H1 (cell line): ENCODE data around the gene SSTR5. TPM values are rescaled to one million over a fixed set of nuclear protein-coding genes. Genes with fewer than 3 reads are reported as not detected.

Source experiments
- CTCF ChIA-PET: fragments of 300-600 bp; sonication (Branson Sonifier 250); formaldehyde crosslinking; loops from one replicate; lab custom pipeline; 2021; ENCODE audit not compliant: partially characterized antibody; lab: Charles Lee
- POLR2A ChIA-PET: fragments of 300-600 bp; sonication (Branson Sonifier 250); formaldehyde crosslinking; loops from one replicate; lab custom pipeline; 2021; ENCODE audit warnings: inconsistent platforms; ENCODE audit not compliant: partially characterized antibody; lab: Charles Lee
- DNase-seq, 2 experiments: peaks; one replicate each; pipeline versions ENCODE4 v3.0.0 to v3.0.0-alpha.2; 2010 to 2022; ENCODE audit warnings: low spot score in 2 of 2, low read depth in 1 of 2, mixed read lengths in 1 of 2
- FAIRE-seq: peaks from 2 replicates; lab custom pipeline; 2011; peaks lifted over from hg19 to GRCh38; lab: Jason Lieb, UNC
- H2AFZ ChIP-seq: 2 replicates; pipeline ENCODE4 v1.8.1; 2012; ENCODE audit warnings: low read length, inconsistent platforms
- H2AK5ac ChIP-seq: 2 replicates; pipeline ENCODE4 v1.6.1; 2013; ENCODE audit warnings: low read depth, low read length
- H2BK120ac ChIP-seq: replicated peaks from 2 replicates; pipeline ENCODE3; 2013; ENCODE audit warnings: low read depth, low read length, inconsistent platforms
- H2BK12ac ChIP-seq: 2 replicates; pipeline ENCODE4 v1.6.1; 2013; ENCODE audit warnings: low read depth, low read length
- H2BK15ac ChIP-seq: 2 replicates; pipeline ENCODE4 v1.6.1; 2013; ENCODE audit warnings: low read length
- H2BK20ac ChIP-seq: 2 replicates; pipeline ENCODE4 v1.6.1; 2013; ENCODE audit warnings: low read length
- H2BK5ac ChIP-seq: 2 replicates; pipeline ENCODE4 v1.6.1; 2013; ENCODE audit warnings: low read depth, low read length
- H3K14ac ChIP-seq: 2 replicates; pipeline ENCODE4 v1.6.1; 2013; ENCODE audit warnings: inconsistent platforms; ENCODE audit not compliant: insufficient read length
- H3K18ac ChIP-seq: 2 replicates; pipeline ENCODE4 v1.6.1; 2013; ENCODE audit warnings: low read length; ENCODE audit errors: extremely low read depth
- H3K23ac ChIP-seq: 2 replicates; pipeline ENCODE4 v1.6.1; 2013; ENCODE audit warnings: inconsistent platforms; ENCODE audit not compliant: insufficient read length
- H3K23me2 ChIP-seq: 2 replicates; pipeline ENCODE4 v1.6.1; 2013; ENCODE audit warnings: low read depth, low read length
- H3K27ac ChIP-seq: 2 replicates; pipeline ENCODE4 v1.6.1; 2011; ENCODE audit warnings: low read depth, low read length, inconsistent platforms
- H3K27me3 ChIP-seq, 4 experiments: replicated peaks in 1 of 4; 1 replicate in 1 of 4; 2 replicates in 3 of 4; pipeline versions ENCODE4 v1.6.1 to v1.8.1; 2011 to 2013; ENCODE audit warnings: low read length in 3 of 4, mild to moderate bottlenecking in 3 of 4, inconsistent platforms in 2 of 4, mixed read lengths in 2 of 4, moderate library complexity in 1 of 4; ENCODE audit not compliant: control insufficient read depth in 3 of 4, insufficient read depth in 3 of 4; ENCODE audit errors: extremely low read depth in 1 of 4
- H3K36me3 ChIP-seq, 4 experiments: 2 replicates each; pipeline versions ENCODE4 v1.6.1 to v1.8.1; 2011 to 2013; ENCODE audit warnings: mild to moderate bottlenecking in 4 of 4, low read length in 3 of 4, moderate library complexity in 2 of 4, control low read depth in 1 of 4, inconsistent platforms in 1 of 4; ENCODE audit not compliant: insufficient read depth in 4 of 4, control insufficient read depth in 2 of 4
- H3K4ac ChIP-seq: replicated peaks from 2 replicates; pipeline ENCODE3; 2013; ENCODE audit warnings: low read length, low read depth, mixed read lengths, inconsistent platforms; ENCODE audit not compliant: insufficient read length
- H3K4me1 ChIP-seq, 4 experiments: replicated peaks in 1 of 4; 1 replicate in 1 of 4; 2 replicates in 3 of 4; pipeline versions ENCODE4 v1.6.1 to v1.8.1; 2011 to 2013; ENCODE audit warnings: low read length in 3 of 4, inconsistent platforms in 2 of 4, mixed read lengths in 1 of 4; ENCODE audit not compliant: insufficient read depth in 4 of 4, control insufficient read depth in 3 of 4
- H3K4me2 ChIP-seq, 2 experiments: 2 replicates each; pipeline versions ENCODE4 v1.6.1 to v1.8.1; 2011 to 2013; ENCODE audit warnings: low read depth in 2 of 2, low read length in 2 of 2, control low read depth in 1 of 2, inconsistent platforms in 1 of 2, mild to moderate bottlenecking in 1 of 2; ENCODE audit not compliant: insufficient read depth in 1 of 2
- H3K4me3 ChIP-seq, 4 experiments: fragments of 200-600, 300-600 bp in 1 of 4; sonication (generic), shearing (Covaris generic), sonication (Bioruptor Twin) in 1 of 4; 2 replicates each; pipeline versions ENCODE4 v1.5.1 to v1.8.1; 2011 to 2016; ENCODE audit warnings: low read length in 4 of 4, low read depth in 3 of 4, control low read depth in 2 of 4, inconsistent platforms in 2 of 4, mild to moderate bottlenecking in 2 of 4, mixed read lengths in 1 of 4, moderate library complexity in 1 of 4; ENCODE audit not compliant: insufficient read depth in 2 of 4; ENCODE audit errors: extremely low read depth in 1 of 4
- H3K56ac ChIP-seq: replicated peaks from 2 replicates; pipeline ENCODE3; 2013; ENCODE audit warnings: low read depth, mild to moderate bottlenecking, mixed read lengths, low read length, inconsistent platforms; ENCODE audit not compliant: insufficient read length
- H3K79me1 ChIP-seq: 2 replicates; pipeline ENCODE4 v1.6.1; 2013; ENCODE audit warnings: low read depth, low read length, control low read depth
- H3K79me2 ChIP-seq, 2 experiments: 2 replicates each; pipeline versions ENCODE4 v1.6.1 to v1.8.1; 2012 to 2013; ENCODE audit warnings: low read length in 2 of 2, mild to moderate bottlenecking in 2 of 2, inconsistent platforms in 1 of 2; ENCODE audit not compliant: insufficient read depth in 2 of 2, control insufficient read depth in 1 of 2
- H3K9ac ChIP-seq, 4 experiments: replicated peaks in 1 of 4; 1 replicate in 1 of 4; 2 replicates in 3 of 4; pipeline versions ENCODE4 v1.6.1 to v1.8.1; 2011 to 2013; ENCODE audit warnings: low read depth in 3 of 4, low read length in 3 of 4, control low read depth in 2 of 4, mild to moderate bottlenecking in 2 of 4, moderate library complexity in 2 of 4, inconsistent platforms in 1 of 4; ENCODE audit errors: extremely low read depth in 1 of 4
- H3K9me3 ChIP-seq, 2 experiments: 2 replicates each; pipeline versions ENCODE4 v1.6.1 to v1.8.1; 2012 to 2013; ENCODE audit warnings: mild to moderate bottlenecking in 2 of 2, moderate library complexity in 2 of 2, control low read depth in 1 of 2, inconsistent platforms in 1 of 2, low read depth in 1 of 2, low read length in 1 of 2, mixed read lengths in 1 of 2; ENCODE audit not compliant: insufficient read depth in 2 of 2
- H4K20me1 ChIP-seq, 2 experiments: replicated peaks in 1 of 2; 2 replicates each; pipeline versions ENCODE3 to v1.8.1; 2011 to 2013; ENCODE audit warnings: inconsistent platforms in 2 of 2, low read length in 2 of 2, mild to moderate bottlenecking in 1 of 2; ENCODE audit not compliant: insufficient read depth in 2 of 2, control insufficient read depth in 1 of 2
- H4K5ac ChIP-seq: 2 replicates; pipeline ENCODE4 v1.6.1; 2013; ENCODE audit warnings: low read length, low read depth, mixed read lengths, inconsistent platforms; ENCODE audit not compliant: insufficient read length
- H4K8ac ChIP-seq: 2 replicates; pipeline ENCODE4 v1.8.0; 2013; ENCODE audit warnings: mild to moderate bottlenecking, moderate library complexity, low read length, inconsistent platforms; ENCODE audit not compliant: insufficient read depth; ENCODE audit errors: extremely low read depth
- H4K91ac ChIP-seq: replicated peaks from 2 replicates; pipeline ENCODE3; 2013; ENCODE audit warnings: low read length, mixed read lengths, inconsistent platforms; ENCODE audit not compliant: insufficient read length
- ATF3 ChIP-seq: IDR thresholded peaks from 2 replicates; pipeline ENCODE4 v1.6.1; 2011; ENCODE audit warnings: low read depth, mild to moderate bottlenecking, low read length; ENCODE audit not compliant: insufficient read depth
- BCL11A ChIP-seq, 2 experiments: IDR thresholded peaks; one replicate each; pipeline ENCODE4 v1.6.1; 2011; ENCODE audit warnings: low read depth in 2 of 2, low read length in 2 of 2, mild to moderate bottlenecking in 2 of 2
- BRCA1 ChIP-seq: IDR thresholded peaks from 2 replicates; pipeline ENCODE4 v1.6.1; 2012; ENCODE audit warnings: low read depth, low read length, improper control_type of control experiment
- E2F6 ChIP-seq: IDR thresholded peaks from 2 replicates; pipeline ENCODE4 v1.6.1; 2012; ENCODE audit warnings: inconsistent platforms
- KDM5A ChIP-seq: fragments of 200-600 bp; IDR thresholded peaks from 2 replicates; pipeline ENCODE4 v1.7.1; 2012; ENCODE audit warnings: mild to moderate bottlenecking, low read length, inconsistent platforms, mixed read lengths
- MAX ChIP-seq: IDR thresholded peaks from 2 replicates; pipeline ENCODE4 v1.6.1; 2012; ENCODE audit warnings: inconsistent platforms
- POLR2AphosphoS5 ChIP-seq: IDR thresholded peaks from 2 replicates; pipeline ENCODE4 v1.6.1; 2011; ENCODE audit warnings: low read depth, low read length
- RXRA ChIP-seq: IDR thresholded peaks from 2 replicates; pipeline ENCODE4 v1.6.1; 2011; ENCODE audit warnings: low read depth, mild to moderate bottlenecking, low read length, moderate library complexity; ENCODE audit not compliant: insufficient read depth
- SP4 ChIP-seq: IDR thresholded peaks from 2 replicates; pipeline ENCODE4 v1.6.1; 2012; ENCODE audit warnings: low read length, inconsistent platforms
- TEAD4 ChIP-seq: IDR thresholded peaks from 2 replicates; pipeline ENCODE4 v1.6.1; 2012; ENCODE audit warnings: low read depth, low read length, inconsistent platforms, mixed read lengths
- USF2 ChIP-seq: IDR thresholded peaks from 2 replicates; pipeline ENCODE4 v1.6.1; 2011; ENCODE audit warnings: low read length, improper control_type of control experiment
- WGBS, 2 experiments: shearing (Covaris generic) in 1 of 2; methylation state at CpG; one replicate each; pipeline versions ENCODE4 v1.1.6 to v1.1.7; 2013 to 2015; ENCODE audit warnings: low lambda C conversion rate in 2 of 2, mixed read lengths in 2 of 2, inconsistent platforms in 1 of 2, low coverage in 1 of 2, missing lambda C conversion rate in 1 of 2; ENCODE audit not compliant: insufficient replicate concordance in 2 of 2, insufficient coverage in 1 of 2, insufficient read length in 1 of 2; ENCODE audit errors: extremely low coverage in 1 of 2, missing lambda C conversion rate in 1 of 2; 5-methylcytosine and 5-hydroxymethylcytosine counted together
- polyA plus RNA-seq, 7 experiments: library from polyadenylated mRNA; depleted of rRNA in 3 of 7; stranded (reverse) in 5 of 7; unstranded in 2 of 7; fragments of >200 nt in 5 of 7; fragments of 200-250 nt in 2 of 7; gene quantifications; 1 replicate in 5 of 7; 2 replicates in 1 of 7; 4 replicates in 1 of 7; pipeline versions ENCODE4 v1.2.1 to v1.2.3, GENCODE V29; 2011 to 2013; ENCODE audit warnings: missing spikeins in 2 of 7, mixed read lengths in 2 of 7
- total RNA-seq: library from RNA; stranded (reverse); fragmentation: NEBNext Ultra II Directional; extraction: Animal tissue kit (Norgen Biotek cat#: 25700); gene quantifications from 2 replicates; pipeline ENCODE4 v1.2.1, GENCODE V29; 2021

The SSTR5 gene
- total and polyA plus RNA-seq, 2 of the 8 experiments (the other 6 are each of a cell fraction or from before 2014, with no cell fraction given), result 0.56 to 0.60 TPM

- Histone ChIP-seq H4K5ac (no peak overlapping the region), H3K27me3 (no peaks in the 10 kb centered on the region), H3K4ac (no peak overlapping the region), H3K18ac (no peak overlapping the region), H2BK5ac (no peak overlapping the region), H2AK5ac (peak overlapping the region; percentile 83; the same call in 1 of the 2 replicates), H2AFZ (no peak overlapping the region), H4K91ac (no peak overlapping the region), H2BK120ac (no peak overlapping the region), H4K8ac (no peak overlapping the region), H3K9ac (no peak overlapping the region; a peak in 1 of 7 replicates), H3K79me2 (no peaks in the 10 kb centered on the region), H2BK20ac (no peak overlapping the region), H2BK12ac (no peak overlapping the region), H3K14ac (no peak overlapping the region), H3K9me3 (peaks cover 0 to 4% of the 10 kb centered on the region in 2 experiments; a peak in 1 of 4 replicates), H3K56ac (no peak overlapping the region), H4K20me1 (peaks cover 0 to 2% of the 10 kb centered on the region in 2 experiments), H3K79me1 (no peaks in the 10 kb centered on the region), H2BK15ac (no peak overlapping the region), H3K23ac (no peak overlapping the region), H3K27ac (no peak overlapping the region), H3K4me1 (peaks cover 0 to 10% (median 5%) of the 10 kb centered on the region in 4 experiments; a peak in 5 of 7 replicates), H3K4me2 (no peak overlapping the region), H3K36me3 (no peaks in the 10 kb centered on the region), H3K23me2 (no peaks in the 10 kb centered on the region), H3K4me3 (no peak overlapping the region)
- DNase-seq (no peak), FAIRE-seq (no peak)
- ChIA-PET CTCF (interaction anchor here (1.2 kb wide), 1 partner anchor 11 kb away, joined by 3 read pairs; no protein-coding TSS in a partner anchor), POLR2A (no interaction called here)
- WGBS, 2 experiments, result 92% methylated on average over 27 of the region's 27 CpGs; no CpG with 5 or more reads in 1 of the 2 experiments
- TF ChIP-seq BCL11A (IDR thresholded peaks at IDR 0.05; ENCODE audit: low read depth in 2 of 2, low read length in 2 of 2), result no peak
- no peak for TF ChIP-seq BRCA1
- TF ChIP-seq ATF3, result no peak
- TF ChIP-seq POLR2AphosphoS5, result no peak
- no peak for TF ChIP-seq KDM5A
- no peak for TF ChIP-seq USF2
- TF ChIP-seq MAX, result no peak
- no peak for TF ChIP-seq E2F6
- TF ChIP-seq TEAD4, result no peak
- TF ChIP-seq RXRA, result no peak
- TF ChIP-seq SP4, result no peak
These were observed 19.5 kb downstream of the SSTR5 start for GRCh38 chr16:1091992-1092552.
